CD14-positive monocyte (primary cell): ENCODE measurements around the gene SLC9A9. TPM values are rescaled to one million over a fixed set of nuclear protein-coding genes. Genes with fewer than 3 reads are reported as not detected.

ENCODE experiments used
- DNase-seq, 3 donors: peaks; one replicate each; pipeline ENCODE4 v3.0.0-alpha.2; 2011 to 2022
- H2AFZ ChIP-seq: 2 replicates; pipeline ENCODE4 v1.6.0; 2012; ENCODE audit warnings: mild to moderate bottlenecking, low read depth, low read length, inconsistent platforms; ENCODE audit not compliant: insufficient read depth, poor library complexity, severe bottlenecking
- H3K27ac ChIP-seq, 2 donors: 1 replicate in 1 of 2; 2 replicates in 1 of 2; pipeline ENCODE4 v1.5.1; 2012 to 2013; ENCODE audit warnings: low read length in 2 of 2, control low read depth in 1 of 2, inconsistent platforms in 1 of 2, low read depth in 1 of 2, mild to moderate bottlenecking in 1 of 2
- H3K27me3 ChIP-seq, 2 donors: one replicate each; pipeline versions ENCODE4 v1.6.0 to v1.6.1; 2011 to 2013; ENCODE audit warnings: low read length in 2 of 2; ENCODE audit not compliant: control insufficient read depth in 2 of 2, insufficient read depth in 2 of 2
- H3K36me3 ChIP-seq, 2 donors: replicated peaks in 1 of 2; 1 replicate in 1 of 2; 2 replicates in 1 of 2; pipeline versions ENCODE4 v1.5.1 to v1.6.1; 2012 to 2013; ENCODE audit warnings: low read length in 2 of 2, control low read depth in 1 of 2, inconsistent platforms in 1 of 2, mild to moderate bottlenecking in 1 of 2; ENCODE audit not compliant: insufficient read depth in 2 of 2, control insufficient read depth in 1 of 2
- H3K4me1 ChIP-seq, 2 donors: 1 replicate in 1 of 2; 2 replicates in 1 of 2; pipeline versions ENCODE4 v1.5.1 to v1.6.1; 2012 to 2013; ENCODE audit warnings: low read length in 2 of 2, control low read depth in 1 of 2, inconsistent platforms in 1 of 2, mild to moderate bottlenecking in 1 of 2, moderate library complexity in 1 of 2; ENCODE audit not compliant: insufficient read depth in 2 of 2, control insufficient read depth in 1 of 2
- H3K4me2 ChIP-seq: replicated peaks from 2 replicates; pipeline ENCODE3; 2012; ENCODE audit warnings: low read length, moderate library complexity, mild to moderate bottlenecking; ENCODE audit not compliant: poor library complexity, severe bottlenecking; ENCODE audit errors: extremely low read depth
- H3K4me3 ChIP-seq, 3 experiments: fragments of 200-600 bp in 1 of 3; sonication (generic) in 1 of 3; replicated peaks in 1 of 3; 1 replicate in 2 of 3; 2 replicates in 1 of 3; pipeline ENCODE4 v1.5.1; 2011 to 2013; ENCODE audit warnings: low read length in 3 of 3, mild to moderate bottlenecking in 3 of 3, control low read depth in 2 of 3, low read depth in 2 of 3, inconsistent platforms in 1 of 3, moderate library complexity in 1 of 3
- H3K79me2 ChIP-seq: 2 replicates; pipeline ENCODE4 v1.6.0; 2012; ENCODE audit warnings: mild to moderate bottlenecking, control low read depth, inconsistent platforms, low read length, moderate library complexity; ENCODE audit not compliant: insufficient read depth
- H3K9ac ChIP-seq: 2 replicates; pipeline ENCODE4 v1.6.0; 2017; ENCODE audit warnings: low read length, mild to moderate bottlenecking; ENCODE audit not compliant: insufficient read depth, poor library complexity, severe bottlenecking
- H3K9me3 ChIP-seq, 2 donors: replicated peaks in 1 of 2; 1 replicate in 1 of 2; 2 replicates in 1 of 2; pipeline versions ENCODE4 v1.5.1 to v1.6.1; 2012 to 2013; ENCODE audit warnings: low read length in 2 of 2, control low read depth in 1 of 2; ENCODE audit not compliant: control insufficient read depth in 1 of 2, insufficient read depth in 1 of 2
- H4K20me1 ChIP-seq: 2 replicates; pipeline ENCODE4 v1.6.0; 2012; ENCODE audit warnings: mild to moderate bottlenecking, low read length, control low read depth, moderate library complexity; ENCODE audit not compliant: insufficient read depth
- H3K27ac Mint-ChIP-seq, 7 donors: one replicate each; pipeline ENCODE4 v1.8.0; 2020; ENCODE audit warnings: mild to moderate bottlenecking in 7 of 7, mixed read lengths in 7 of 7, moderate library complexity in 6 of 7, inconsistent platforms in 2 of 7
- H3K27me3 Mint-ChIP-seq, 3 donors: one replicate each; pipeline ENCODE4 v1.8.0; 2021 to 2022; ENCODE audit warnings: low read depth in 3 of 3, mild to moderate bottlenecking in 3 of 3, mixed read lengths in 3 of 3, moderate library complexity in 3 of 3, inconsistent platforms in 1 of 3
- H3K36me3 Mint-ChIP-seq, 2 donors: one replicate each; pipeline ENCODE4 v1.8.0; 2020; ENCODE audit warnings: mixed read lengths in 2 of 2, inconsistent platforms in 1 of 2, mild to moderate bottlenecking in 1 of 2
- H3K4me1 Mint-ChIP-seq: one replicate; pipeline ENCODE4 v1.8.0; 2020; ENCODE audit warnings: mild to moderate bottlenecking, mixed read lengths
- H3K4me3 Mint-ChIP-seq, 2 donors: one replicate each; pipeline ENCODE4 v1.8.0; 2020; ENCODE audit warnings: mild to moderate bottlenecking in 2 of 2, mixed read lengths in 2 of 2, moderate library complexity in 1 of 2
- H3K9me3 Mint-ChIP-seq, 7 donors: one replicate each; pipeline ENCODE4 v1.8.0; 2020 to 2022; ENCODE audit warnings: mixed read lengths in 7 of 7, mild to moderate bottlenecking in 6 of 7, moderate library complexity in 6 of 7, inconsistent platforms in 2 of 7
- WGBS: methylation state at CpG from one replicate; pipeline ENCODE4 v1.1.5; 2013; ENCODE audit warnings: missing lambda C conversion rate; ENCODE audit not compliant: insufficient coverage; 5-methylcytosine and 5-hydroxymethylcytosine counted together
- intact Hi-C, 2 donors: fragments of 100-400 bp; cut with micrococcal nuclease; formaldehyde crosslinking; loops; one replicate each; pipeline versions ENCODE4 v1.15.0 to v1.15.1; 2023
- polyA plus RNA-seq, 3 donors: library from polyadenylated mRNA; depleted of rRNA in 1 of 3; unstranded in 2 of 3; stranded (reverse) in 1 of 3; fragments of 300-500 nt in 2 of 3; fragments of >200 nt in 1 of 3; fragmentation: Illumina TruSeq in 2 of 3; gene quantifications; 1 replicate in 2 of 3; 2 replicates in 1 of 3; pipeline ENCODE4 v1.2.3, GENCODE V29; 2012 to 2021
- TF ChIP-seq, protein P1 (sequence below): fragments of 200-600 bp; IDR thresholded peaks from one replicate; pipeline ENCODE4 v1.8.0; 2022; ENCODE audit warnings: antibody characterized with exemption, mild to moderate bottlenecking

Gene SLC9A9
- polyA plus RNA-seq, 3 donors, result 14.1 to 32.8 (median 27.0) TPM

DNA sequence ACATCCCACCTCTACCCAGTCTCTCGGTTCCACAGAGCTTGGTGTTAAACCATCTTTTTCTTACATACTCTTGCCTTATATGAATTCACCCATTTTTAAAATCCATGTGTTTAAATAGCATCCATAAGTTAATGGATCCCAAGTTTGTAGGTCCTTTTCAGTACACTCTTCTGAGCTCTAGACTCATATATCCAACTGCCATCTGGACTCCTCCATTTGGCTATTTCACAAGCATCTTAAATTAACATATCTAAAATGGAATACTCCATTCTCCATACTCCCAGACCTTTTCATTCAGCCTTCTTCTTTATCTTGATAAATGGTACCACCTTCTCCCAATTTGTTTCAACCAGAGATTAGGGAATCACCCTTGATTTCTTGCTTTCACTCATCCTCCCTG lies 615.3 kb downstream of the SLC9A9 start:
- Histone ChIP-seq H3K4me3 (no peak overlapping the region), H3K9ac (no peak overlapping the region), H3K9me3 (no peaks in the 10 kb centered on the region), H3K4me2 (no peak overlapping the region), H3K27ac (no peak overlapping the region), H2AFZ (no peak overlapping the region), H3K27me3 (no peaks in the 10 kb centered on the region), H4K20me1 (no peaks in the 10 kb centered on the region), H3K79me2 (no peaks in the 10 kb centered on the region), H3K4me1 (peaks cover 4 to 7% of the 10 kb centered on the region in 2 donors), H3K36me3 (no peaks in the 10 kb centered on the region)
- intact Hi-C loops, result no loop called here
- Mint-ChIP-seq H3K36me3 (no peaks in the 10 kb centered on the region), H3K4me3 (no peak overlapping the region), H3K9me3 (peaks cover 0 to 5% (median 2%) of the 10 kb centered on the region in 7 donors), H3K27ac (no peak overlapping the region), H3K27me3 (no peaks in the 10 kb centered on the region), H3K4me1 (peaks cover 12% of the 10 kb centered on the region)
- DNase-seq, result no peak
- WGBS, result 13% methylated on average over 1 of the region's 1 CpG
- TF ChIP-seq, protein P1, sequence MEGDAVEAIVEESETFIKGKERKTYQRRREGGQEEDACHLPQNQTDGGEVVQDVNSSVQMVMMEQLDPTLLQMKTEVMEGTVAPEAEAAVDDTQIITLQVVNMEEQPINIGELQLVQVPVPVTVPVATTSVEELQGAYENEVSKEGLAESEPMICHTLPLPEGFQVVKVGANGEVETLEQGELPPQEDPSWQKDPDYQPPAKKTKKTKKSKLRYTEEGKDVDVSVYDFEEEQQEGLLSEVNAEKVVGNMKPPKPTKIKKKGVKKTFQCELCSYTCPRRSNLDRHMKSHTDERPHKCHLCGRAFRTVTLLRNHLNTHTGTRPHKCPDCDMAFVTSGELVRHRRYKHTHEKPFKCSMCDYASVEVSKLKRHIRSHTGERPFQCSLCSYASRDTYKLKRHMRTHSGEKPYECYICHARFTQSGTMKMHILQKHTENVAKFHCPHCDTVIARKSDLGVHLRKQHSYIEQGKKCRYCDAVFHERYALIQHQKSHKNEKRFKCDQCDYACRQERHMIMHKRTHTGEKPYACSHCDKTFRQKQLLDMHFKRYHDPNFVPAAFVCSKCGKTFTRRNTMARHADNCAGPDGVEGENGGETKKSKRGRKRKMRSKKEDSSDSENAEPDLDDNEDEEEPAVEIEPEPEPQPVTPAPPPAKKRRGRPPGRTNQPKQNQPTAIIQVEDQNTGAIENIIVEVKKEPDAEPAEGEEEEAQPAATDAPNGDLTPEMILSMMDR, result no peak

DNA sequence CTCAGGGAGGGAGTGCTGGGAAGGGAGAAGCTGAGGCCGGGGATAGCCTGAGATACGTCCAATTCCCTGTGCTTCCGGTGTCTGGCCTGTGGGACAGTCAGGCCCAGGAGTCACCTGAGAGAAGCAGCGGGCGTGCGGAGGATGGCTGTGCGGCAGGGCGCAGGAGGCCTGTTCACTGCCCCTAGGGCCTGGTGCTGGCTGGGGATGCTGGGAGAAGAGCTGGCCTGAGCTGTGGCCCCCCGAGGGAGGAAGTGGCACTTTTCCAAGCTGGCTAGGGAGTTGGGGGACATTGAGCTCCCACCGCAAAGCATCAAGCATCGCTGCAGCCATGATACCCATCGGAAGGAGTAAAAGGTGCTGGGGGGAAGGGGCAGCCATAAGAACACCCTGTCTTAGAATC lies 619.9 kb downstream of the SLC9A9 start:
- Mint-ChIP-seq H3K36me3 (no peaks in the 10 kb centered on the region), H3K9me3 (peaks cover 0 to 3% (median 0%) of the 10 kb centered on the region in 7 donors), H3K4me1 (peaks cover 5% of the 10 kb centered on the region), H3K27ac (no peak overlapping the region), H3K4me3 (no peak overlapping the region), H3K27me3 (no peaks in the 10 kb centered on the region)
- H3K9me3 ChIP-seq, result no peaks in the 10 kb centered on the region
- H3K27ac ChIP-seq, result no peak overlapping the region
- WGBS, result 97% methylated on average over 11 of the region's 12 CpGs
- TF ChIP-seq, protein P1, result no peak
- H3K9ac ChIP-seq, result no peak overlapping the region
- DNase-seq, result no peak
- no peaks in the 10 kb centered on the region for H3K27me3 ChIP-seq
- H3K4me3 ChIP-seq, result no peak overlapping the region
- no peaks in the 10 kb centered on the region for H3K4me1 ChIP-seq
- no peaks in the 10 kb centered on the region for H3K36me3 ChIP-seq
- no peaks in the 10 kb centered on the region for H3K79me2 ChIP-seq
- intact Hi-C loops, result no loop called here
- no peak overlapping the region for H2AFZ ChIP-seq
- H4K20me1 ChIP-seq, result no peaks in the 10 kb centered on the region
- no peak overlapping the region for H3K4me2 ChIP-seq
